GM12878 (cell line): ENCODE data around the gene HOMER2. TPM values are rescaled to one million over a fixed set of nuclear protein-coding genes. Genes with fewer than 3 reads are reported as not detected.

ENCODE experiments used
- ATAC-seq: fragments of 200-7000 bp; cut with Tn5 transposase; 3 replicates; pipeline ENCODE4 v1.9.1; 2020; ENCODE audit warnings: mild to moderate bottlenecking, moderate library complexity
- BruUV-seq: library from RNA; stranded (reverse); fragments of 400-500 nt; replicated peaks from 2 replicates; lab custom pipeline; 2021; lab: Mats Ljungman, UMichigan
- CTCF ChIA-PET: fragments of 300-600 bp; sonication (Branson Sonifier 250); formaldehyde crosslinking; extraction: SDS; loops from one replicate; lab custom pipeline; 2021; ENCODE audit warnings: inconsistent platforms; lab: Yijun Ruan, JAX
- POLR2A ChIA-PET: fragments of 350-600 bp; formaldehyde crosslinking; extraction: SDS; loops from one replicate; lab custom pipeline; 2021; ENCODE audit warnings: inconsistent platforms; lab: Charles Lee
- RAD21 ChIA-PET: fragments of 300-600 bp; sonication (Branson Sonifier 250); formaldehyde crosslinking; loops from one replicate; lab custom pipeline; 2023; ENCODE audit warnings: antibody characterized with exemption; ENCODE audit not compliant: unreplicated experiment; lab: Charles Lee
- SMC1A ChIA-PET: fragments of 300-600 bp; sonication (Branson Sonifier 250); formaldehyde crosslinking; loops from one replicate; lab custom pipeline; 2023; ENCODE audit not compliant: unreplicated experiment, uncharacterized antibody; lab: Charles Lee
- DNase-seq: peaks from one replicate; pipeline ENCODE4 v3.0.0-alpha.2; 2011; ENCODE audit warnings: low read depth, low spot score
- FAIRE-seq: peaks from 3 replicates; lab custom pipeline; 2011; peaks lifted over from hg19 to GRCh38; lab: Jason Lieb, UNC
- H2AFZ ChIP-seq: 2 replicates; pipeline ENCODE4 v1.6.0; 2011; ENCODE audit warnings: low read depth, low read length, control low read depth; ENCODE audit not compliant: control insufficient read depth
- H3K27ac ChIP-seq: 2 replicates; pipeline ENCODE4 v1.5.1; 2011; ENCODE audit warnings: control low read depth; ENCODE audit not compliant: control insufficient read depth, insufficient read depth
- H3K27me3 ChIP-seq, 2 experiments: replicated peaks in 1 of 2; 2 replicates each; pipeline versions ENCODE4 v1.6.0 to v1.6.1; 2011; ENCODE audit warnings: low read length in 1 of 2; ENCODE audit not compliant: control insufficient read depth in 2 of 2, insufficient read depth in 2 of 2
- H3K36me3 ChIP-seq, 2 experiments: 2 replicates each; pipeline ENCODE4 v1.5.1; 2011; ENCODE audit warnings: low read length in 1 of 2; ENCODE audit not compliant: control insufficient read depth in 2 of 2, insufficient read depth in 2 of 2
- H3K4me1 ChIP-seq: 2 replicates; pipeline ENCODE4 v1.6.1; 2011; ENCODE audit warnings: mild to moderate bottlenecking, low read length, moderate library complexity, mixed read lengths; ENCODE audit not compliant: control insufficient read depth, insufficient read depth
- H3K4me2 ChIP-seq: 2 replicates; pipeline ENCODE4 v1.6.0; 2011; ENCODE audit warnings: control low read depth; ENCODE audit not compliant: control insufficient read depth, insufficient read depth
- H3K4me3 ChIP-seq: fragments of 200-600 bp; sonication (generic); 2 replicates; pipeline ENCODE4 v1.5.1; 2016
- H3K79me2 ChIP-seq: 2 replicates; pipeline ENCODE4 v1.6.0; 2011; ENCODE audit warnings: low read length; ENCODE audit not compliant: control insufficient read depth, insufficient read depth
- H3K9ac ChIP-seq: 2 replicates; pipeline ENCODE4 v1.8.0; 2011; ENCODE audit warnings: low read length, control low read depth, mixed read lengths; ENCODE audit not compliant: control insufficient read depth, insufficient read depth
- H3K9me3 ChIP-seq: replicated peaks from 3 replicates; pipeline ENCODE4 v1.5.1; 2011; ENCODE audit warnings: mild to moderate bottlenecking, low read length; ENCODE audit not compliant: control insufficient read depth, insufficient read depth
- H4K20me1 ChIP-seq: 2 replicates; pipeline ENCODE4 v1.6.0; 2011; ENCODE audit not compliant: control insufficient read depth, insufficient read depth
- CBFB ChIP-seq: IDR thresholded peaks from 2 replicates; pipeline ENCODE4 v1.6.1; 2016; ENCODE audit warnings: antibody characterized with exemption, low read depth
- CHD2 ChIP-seq: IDR thresholded peaks from 2 replicates; pipeline ENCODE4 v1.6.1; 2011; ENCODE audit warnings: low read depth, low read length, improper control_type of control experiment, borderline replicate concordance
- CTCF ChIP-seq, 3 experiments: IDR thresholded peaks in 2 of 3; conservative IDR thresholded peaks in 1 of 3; 2 replicates each; pipeline ENCODE4 v1.5.1; 2011; ENCODE audit warnings: low read depth in 3 of 3, low read length in 3 of 3, mild to moderate bottlenecking in 3 of 3, control low read depth in 2 of 3, moderate library complexity in 2 of 3, inconsistent platforms in 1 of 3, mixed read lengths in 1 of 3; ENCODE audit not compliant: control insufficient read depth in 2 of 3, insufficient read depth in 1 of 3; ENCODE audit errors: extremely low read depth in 1 of 3
- IRF5 ChIP-seq: fragments of 450-650 bp; IDR thresholded peaks from 2 replicates; pipeline ENCODE4 v1.6.1; 2017; ENCODE audit warnings: borderline replicate concordance
- JUND ChIP-seq: IDR thresholded peaks from 2 replicates; pipeline ENCODE4 v1.6.1; 2012; ENCODE audit warnings: low read depth, mild to moderate bottlenecking, low read length, improper control_type of control experiment, moderate library complexity
- RBBP5 ChIP-seq: fragments of 200-600 bp; sonication (generic); conservative IDR thresholded peaks from 2 replicates; pipeline ENCODE4 v1.6.1; 2016
- RELB ChIP-seq: fragments of 450-650 bp; IDR thresholded peaks from 2 replicates; pipeline ENCODE4 v1.6.1; 2017; ENCODE audit warnings: low read depth, mild to moderate bottlenecking, moderate library complexity
- SREBF2 ChIP-seq: IDR thresholded peaks from 2 replicates; pipeline ENCODE4 v1.6.1; 2012; ENCODE audit warnings: mild to moderate bottlenecking, low read length
- ZBTB33 ChIP-seq: fragments of 450-650 bp; IDR thresholded peaks from 2 replicates; pipeline ENCODE4 v1.6.1; 2017; ENCODE audit warnings: mild to moderate bottlenecking
- ZBTB4 ChIP-seq: fragments of 450-650 bp; formaldehyde crosslinking; IDR thresholded peaks from 2 replicates; pipeline ENCODE4 v1.4.0; 2022; ENCODE audit warnings: mild to moderate bottlenecking, moderate library complexity
- whole genome bisulfite sequencing: methylation state at CpG from one replicate; pipeline ENCODE4 v1.1.6; 2016; ENCODE audit warnings: low lambda C conversion rate; ENCODE audit not compliant: insufficient replicate concordance, insufficient coverage; ENCODE audit errors: missing lambda C conversion rate; 5-methylcytosine and 5-hydroxymethylcytosine counted together
- in situ Hi-C: fragments of 300-500 bp; cut with MboI; formaldehyde crosslinking; loops from 9 replicates; pipeline ENCODE4 v1.14.3; 2018; ENCODE audit warnings: mixed read lengths
- intact Hi-C: fragments of 100-400 bp; cut with micrococcal nuclease; formaldehyde crosslinking; loops from one replicate; pipeline ENCODE4 v1.14.2; 2022; ENCODE audit not compliant: unreplicated experiment
- polyA plus RNA-seq, 11 experiments: library from polyadenylated mRNA; depleted of rRNA in 4 of 11; unstranded in 6 of 11; stranded (reverse) in 5 of 11; fragments of >200 nt; fragmentation: Nextera tagmentation in 4 of 11; fragmentation: Illumina TruSeq in 1 of 11; extraction: Ambion mirVana in 4 of 11; extraction: Trizol in 1 of 11; gene quantifications; 1 replicate in 1 of 11; 2 replicates in 10 of 11; pipeline versions ENCODE4 v1.2.1 to v1.2.3, GENCODE V29; 2011 to 2016; ENCODE audit warnings: inconsistent platforms in 2 of 11, missing spikeins in 2 of 11, low read depth in 1 of 11
- total RNA-seq, 4 experiments: library from RNA; depleted of rRNA in 3 of 4; stranded (reverse); fragments of >200 nt in 3 of 4; fragmentation: Illumina TruSeq in 1 of 4; extraction: Trizol in 1 of 4; gene quantifications; 2 replicates each; pipeline versions ENCODE4 v1.2.1 to v1.2.3, GENCODE V29; 2013 to 2021

The HOMER2 gene
- total and polyA plus RNA-seq, 10 of the 15 experiments (the other 5 are each of a cell fraction or from before 2014, with no cell fraction given): 0.60 to 5.0 (median 1.8) TPM

- no peak for TF ChIP-seq CTCF (IDR thresholded peaks at IDR 0.05 in 2 of 3, conservative IDR thresholded peaks at IDR 0.05 in 1 of 3; ENCODE audit: control insufficient read depth in 2 of 3, extremely low read depth in 1 of 3, insufficient read depth in 1 of 3, low read depth in 3 of 3, low read length in 3 of 3)
Measured at GRCh38 chr15:82900511-82901060, 51.9 kb downstream of the HOMER2 start (continued).

- Histone ChIP-seq H2AFZ (no peak overlapping the region), H3K4me1 (no peaks in the 10 kb centered on the region), H4K20me1 (no peaks in the 10 kb centered on the region), H3K4me3 (no peak overlapping the region), H3K27me3 (peaks cover 1 to 2% of the 10 kb centered on the region in 2 experiments; a peak in 2 of 4 replicates), H3K79me2 (no peaks in the 10 kb centered on the region), H3K27ac (no peak overlapping the region), H3K4me2 (no peak overlapping the region), H3K36me3 (no peaks in the 10 kb centered on the region), H3K9ac (no peak overlapping the region), H3K9me3 (no peaks in the 10 kb centered on the region)
- FAIRE-seq (no peak), ATAC-seq (no peak), DNase-seq (no peak)
- POLR2A ChIA-PET: no interaction called here
- RAD21 ChIA-PET: no interaction called here
- SMC1A ChIA-PET: no interaction called here
- intact Hi-C loops: no loop called here
- WGBS: 16% methylated on average over 2 of the region's 2 CpGs
- in situ Hi-C loops: no loop called here
- CTCF ChIA-PET: no interaction called here
- no peak for TF ChIP-seq JUND
- no peak for TF ChIP-seq ZBTB33
- no peak for TF ChIP-seq SREBF2
- no peak for TF ChIP-seq CBFB
- TF ChIP-seq RBBP5: no peak
- no peak for TF ChIP-seq IRF5
- TF ChIP-seq RELB: no peak
- TF ChIP-seq ZBTB4 (CRISPR knock-in tag): no peak
- TF ChIP-seq CHD2: no peak
- no TSS peak for BruUV-seq
Measured at GRCh38 chr15:82898961-82899360, 53.6 kb downstream of the HOMER2 start.
